Activated CD4-positive, alpha-beta T cell treated with anti-CD3 and anti-CD28 coated beads, Interleukin-2, amount 50 U/mL, for 48 hours (primary cell): ENCODE data around the gene CCR8.

ENCODE experiments used
- DNase-seq, 2 experiments: peaks; one replicate each; pipeline ENCODE4 v3.0.0-alpha.2; 2020

The CCR8 gene

GRCh38 chr3:39329493-39329892, at the start of gene CCR8:
TSS of gene CCR8 (plus strand) at chr3:39329709. CDS start at chr3:39332332, 2,623 bp downstream.
- no peak for DNase-seq

- no peak for DNase-seq
These were observed 49.6 kb upstream of the CCR8 start, which contains the start of gene CX3CR1 for GRCh38 chr3:39279745-39280517. TSS of gene CX3CR1 (minus strand) at chr3:39280036. CDS start at chr3:39266509, 13,527 bp downstream.

- DNase-seq, result no peak
These were observed 48.9 kb upstream of the CCR8 start for GRCh38 chr3:39280571-39280970.

- no peak for DNase-seq
These were observed 48.0 kb upstream of the CCR8 start for GRCh38 chr3:39281533-39281932.

- DNase-seq, result no peak
These were observed 47.5 kb upstream of the CCR8 start for GRCh38 chr3:39282057-39282456.

GRCh38 chr3:39284457-39284881, 45.0 kb upstream of the CCR8 start:
- no peak for DNase-seq

- DNase-seq, result no peak
These were observed 44.2 kb upstream of the CCR8 start for GRCh38 chr3:39285332-39285731.

GRCh38 chr3:39286771-39287170, 42.7 kb upstream of the CCR8 start:
- DNase-seq, result no peak

- DNase-seq, result no peak
These were observed 42.0 kb upstream of the CCR8 start for GRCh38 chr3:39287216-39288164.

- peak; percentile 82 to 87 for DNase-seq
These were observed 41.2 kb upstream of the CCR8 start for GRCh38 chr3:39288300-39288808.

- no peak for DNase-seq
These were observed 40.4 kb upstream of the CCR8 start for GRCh38 chr3:39289107-39289506.

GRCh38 chr3:39290255-39290654, 39.3 kb upstream of the CCR8 start:
- DNase-seq, result no peak

GRCh38 chr3:39291903-39292329, 37.6 kb upstream of the CCR8 start:
- DNase-seq, result peak; percentile 82 to 86

GRCh38 chr3:39292961-39293360, 36.5 kb upstream of the CCR8 start:
- DNase-seq, result no peak

GRCh38 chr3:39294446-39295183, 34.9 kb upstream of the CCR8 start:
- no peak for DNase-seq

GRCh38 chr3:39295184-39295775, 34.2 kb upstream of the CCR8 start:
- DNase-seq, result no peak

- no peak for DNase-seq
These were observed 33.1 kb upstream of the CCR8 start for GRCh38 chr3:39296197-39297077.

GRCh38 chr3:39299279-39299678, 30.2 kb upstream of the CCR8 start:
- no peak for DNase-seq

- DNase-seq, result no peak
These were observed 27.3 kb upstream of the CCR8 start for GRCh38 chr3:39302178-39302577.

- DNase-seq, result no peak
These were observed 16.2 kb upstream of the CCR8 start for GRCh38 chr3:39313289-39313688.

- no peak for DNase-seq
These were observed 14.1 kb upstream of the CCR8 start for GRCh38 chr3:39315420-39315819.
